ENCODE measurements around the gene KANK2. TPM values are rescaled to one million over a fixed set of nuclear protein-coding genes. Genes with fewer than 3 reads are reported as not detected.

The KANK2 gene
- total RNA-seq, 1 donor from 2014 or later, result 42.9 TPM

GRCh38 chr19:11138601-11139300 lies 58.6 kb downstream of the KANK2 start:
- DNase-seq (ENCODE audit: low read depth), result peak; percentile 53
- no peaks in the 10 kb centered on the region for H3K27me3 ChIP-seq (ENCODE audit: control insufficient read depth, insufficient read depth, low read length)
- TF ChIP-seq, protein P1, sequence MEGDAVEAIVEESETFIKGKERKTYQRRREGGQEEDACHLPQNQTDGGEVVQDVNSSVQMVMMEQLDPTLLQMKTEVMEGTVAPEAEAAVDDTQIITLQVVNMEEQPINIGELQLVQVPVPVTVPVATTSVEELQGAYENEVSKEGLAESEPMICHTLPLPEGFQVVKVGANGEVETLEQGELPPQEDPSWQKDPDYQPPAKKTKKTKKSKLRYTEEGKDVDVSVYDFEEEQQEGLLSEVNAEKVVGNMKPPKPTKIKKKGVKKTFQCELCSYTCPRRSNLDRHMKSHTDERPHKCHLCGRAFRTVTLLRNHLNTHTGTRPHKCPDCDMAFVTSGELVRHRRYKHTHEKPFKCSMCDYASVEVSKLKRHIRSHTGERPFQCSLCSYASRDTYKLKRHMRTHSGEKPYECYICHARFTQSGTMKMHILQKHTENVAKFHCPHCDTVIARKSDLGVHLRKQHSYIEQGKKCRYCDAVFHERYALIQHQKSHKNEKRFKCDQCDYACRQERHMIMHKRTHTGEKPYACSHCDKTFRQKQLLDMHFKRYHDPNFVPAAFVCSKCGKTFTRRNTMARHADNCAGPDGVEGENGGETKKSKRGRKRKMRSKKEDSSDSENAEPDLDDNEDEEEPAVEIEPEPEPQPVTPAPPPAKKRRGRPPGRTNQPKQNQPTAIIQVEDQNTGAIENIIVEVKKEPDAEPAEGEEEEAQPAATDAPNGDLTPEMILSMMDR (IDR thresholded peaks at IDR 0.05; ENCODE audit: insufficient read depth, low read length, poor library complexity, severe bottlenecking), result no peak
- H3K36me3 ChIP-seq (ENCODE audit: control insufficient read depth, insufficient read depth, low read length), result no peaks in the 10 kb centered on the region
- no peak overlapping the region for H3K4me3 ChIP-seq (ENCODE audit: low read depth, low read length)

- Histone ChIP-seq H3K27me3 (ENCODE audit: control insufficient read depth, insufficient read depth, low read length) (no peaks in the 10 kb centered on the region), H3K36me3 (ENCODE audit: control insufficient read depth, insufficient read depth, low read length) (no peaks in the 10 kb centered on the region), H3K4me3 (ENCODE audit: low read depth, low read length) (no peak overlapping the region)
- no peak for DNase-seq (ENCODE audit: low read depth)
- TF ChIP-seq, protein P1 (IDR thresholded peaks at IDR 0.05; ENCODE audit: insufficient read depth, low read length, poor library complexity, severe bottlenecking), result peak; percentile 77
These were observed 59.6 kb downstream of the KANK2 start for GRCh38 chr19:11137542-11138384.

DNA sequence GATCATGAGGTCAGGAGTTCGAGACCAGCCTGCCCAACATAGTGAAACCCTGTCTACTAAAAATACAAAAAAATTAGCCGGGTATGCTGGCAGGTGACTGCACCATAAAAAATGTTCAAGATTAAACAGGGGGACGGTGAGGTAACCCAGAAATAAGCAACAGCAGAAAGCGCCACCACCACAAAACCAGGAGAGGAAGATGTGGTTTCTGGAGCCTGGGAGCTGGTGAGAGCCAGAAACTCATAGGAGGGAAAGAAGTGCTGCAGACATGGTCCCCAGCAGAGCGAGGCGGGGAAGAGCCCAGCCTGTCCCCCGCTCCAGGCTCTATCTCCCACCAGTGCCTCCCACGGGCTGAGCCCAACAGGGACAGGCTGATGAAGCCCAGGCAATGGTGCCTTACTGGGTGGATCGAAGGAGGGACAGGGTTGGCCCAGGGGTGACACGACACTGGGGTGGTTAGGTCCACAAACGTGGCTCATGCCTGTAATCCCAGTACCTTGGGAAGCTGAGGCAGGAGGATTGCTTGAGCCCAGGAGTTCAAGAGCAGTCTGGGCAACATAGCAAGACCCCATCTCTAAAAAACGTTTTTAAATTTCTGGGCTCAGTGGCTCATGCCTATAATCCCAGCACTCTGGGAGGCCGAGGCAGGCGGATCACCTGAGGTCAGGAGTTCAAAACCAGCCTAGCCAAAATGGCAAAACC lies 60.8 kb downstream of the KANK2 start:
- no peak for DNase-seq (ENCODE audit: low read depth)
- H3K27me3 ChIP-seq (ENCODE audit: control insufficient read depth, insufficient read depth, low read length), result no peaks in the 10 kb centered on the region
- peaks cover 2% of the 10 kb centered on the region for H3K36me3 ChIP-seq (ENCODE audit: control insufficient read depth, insufficient read depth, low read length)
- H3K4me3 ChIP-seq (ENCODE audit: low read depth, low read length), result no peak overlapping the region
- TF ChIP-seq, protein P1 (IDR thresholded peaks at IDR 0.05; ENCODE audit: insufficient read depth, low read length, poor library complexity, severe bottlenecking), result no peak

GRCh38 chr19:11131471-11131870 lies 65.9 kb downstream of the KANK2 start:
- H3K36me3 ChIP-seq (ENCODE audit: control insufficient read depth, insufficient read depth, low read length), result peaks cover 12% of the 10 kb centered on the region
- DNase-seq (ENCODE audit: low read depth), result no peak
- no peaks in the 10 kb centered on the region for H3K27me3 ChIP-seq (ENCODE audit: control insufficient read depth, insufficient read depth, low read length)
- TF ChIP-seq, protein P1 (IDR thresholded peaks at IDR 0.05; ENCODE audit: insufficient read depth, low read length, poor library complexity, severe bottlenecking), result no peak
- H3K4me3 ChIP-seq (ENCODE audit: low read depth, low read length), result no peak overlapping the region

DNA sequence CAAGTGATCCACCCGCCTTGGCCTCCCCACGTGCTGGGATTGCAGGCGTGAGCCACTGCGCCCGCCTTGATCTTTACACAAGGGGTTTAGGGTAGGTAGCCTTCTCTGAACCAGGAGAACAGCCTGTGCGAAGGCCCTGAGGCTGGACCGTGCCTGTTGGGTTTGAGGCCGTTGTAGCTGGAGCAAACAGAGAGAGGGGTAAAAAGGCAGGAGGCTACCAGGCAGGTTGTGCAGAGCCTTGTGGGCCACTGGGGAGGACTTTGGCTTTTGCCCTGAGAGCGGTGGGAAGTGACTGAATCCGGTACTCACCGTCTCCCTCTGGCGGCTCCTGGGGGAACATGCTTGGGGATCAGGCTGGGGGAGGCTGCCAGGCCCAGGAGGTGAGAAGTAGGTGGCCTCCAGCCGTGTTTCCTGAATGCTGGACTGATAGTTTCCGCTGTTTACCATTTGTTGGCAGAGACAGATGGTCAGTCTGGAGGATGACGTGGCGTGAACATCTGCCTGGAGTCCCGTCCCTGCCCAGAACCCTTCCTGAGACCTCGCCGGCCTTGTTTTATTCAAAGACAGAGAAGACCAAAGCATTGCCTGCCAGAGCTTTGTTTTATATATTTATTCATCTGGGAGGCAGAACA lies 66.4 kb downstream of the KANK2 start:
- peaks cover 13% of the 10 kb centered on the region for H3K36me3 ChIP-seq (ENCODE audit: control insufficient read depth, insufficient read depth, low read length)

More for the DNA sequence above, 66.4 kb downstream of the KANK2 start:
- no peak overlapping the region for H3K4me3 ChIP-seq (ENCODE audit: low read depth, low read length)
- H3K27me3 ChIP-seq (ENCODE audit: control insufficient read depth, insufficient read depth, low read length), result no peaks in the 10 kb centered on the region
- TF ChIP-seq, protein P1 (IDR thresholded peaks at IDR 0.05; ENCODE audit: insufficient read depth, low read length, poor library complexity, severe bottlenecking), result peak; percentile 93
- no peak for DNase-seq (ENCODE audit: low read depth)

All from kidney epithelial cell (primary cell).